Measurements from ENCODE around the gene LMTK2.

GRCh38 chr7:98233219-98234070 is 126.8 kb downstream of the LMTK2 start:
- TF ChIP-seq CTCF (IDR thresholded peaks at IDR 0.05 in 2 of 3, conservative IDR thresholded peaks at IDR 0.05 in 1 of 3; ENCODE audit: borderline replicate concordance in 1 of 3, insufficient read depth in 1 of 3, low read depth in 2 of 3, low read length in 2 of 3) (no peak), ELF1 (IDR thresholded peaks at IDR 0.05; ENCODE audit: borderline replicate concordance, low read depth) (no peak), POLR2A (IDR thresholded peaks at IDR 0.05; ENCODE audit: borderline replicate concordance, extremely low read depth, insufficient read depth, insufficient read length) (no peak), SRF (IDR thresholded peaks at IDR 0.05; ENCODE audit: low read depth) (no peak), EZH2 (IDR thresholded peaks at IDR 0.05) (no peak), MAX (IDR thresholded peaks at IDR 0.05) (no peak), EZH2phosphoT487 (IDR thresholded peaks at IDR 0.05; ENCODE audit: borderline replicate concordance) (no peak), FOSL1 (IDR thresholded peaks at IDR 0.05; ENCODE audit: low read depth) (no peak), POLR2AphosphoS5 (IDR thresholded peaks at IDR 0.05; ENCODE audit: low read depth, low read length) (no peak), YY1 (IDR thresholded peaks at IDR 0.05; ENCODE audit: extremely low read depth, insufficient replicate concordance, low read depth, low read length) (no peak), ATF3 (IDR thresholded peaks at IDR 0.05) (no peak), EGR1 (IDR thresholded peaks at IDR 0.05; ENCODE audit: low read depth) (no peak)

All from HCT116 (cell line).